H1 (cell line): ENCODE measurements around the gene UTP3. TPM values are rescaled to one million over a fixed set of nuclear protein-coding genes. Genes with fewer than 3 reads are reported as not detected.

Experiments
- CHD2 ChIP-seq: IDR thresholded peaks from 2 replicates; pipeline ENCODE4 v1.6.1; 2012; ENCODE audit warnings: low read length, improper control_type of control experiment
- JUND ChIP-seq: IDR thresholded peaks from 2 replicates; pipeline ENCODE4 v1.6.1; 2011; ENCODE audit warnings: mild to moderate bottlenecking, improper control_type of control experiment, low read length
- SIN3A ChIP-seq, 2 experiments: IDR thresholded peaks in 1 of 2; conservative IDR thresholded peaks in 1 of 2; 2 replicates each; pipeline ENCODE4 v1.6.1; 2011 to 2012; ENCODE audit warnings: low read length in 2 of 2, improper control_type of control experiment in 1 of 2, low read depth in 1 of 2, mild to moderate bottlenecking in 1 of 2
- polyA plus RNA-seq, 7 experiments: library from polyadenylated mRNA; depleted of rRNA in 3 of 7; stranded (reverse) in 5 of 7; unstranded in 2 of 7; fragments of >200 nt in 5 of 7; fragments of 200-250 nt in 2 of 7; gene quantifications; 1 replicate in 5 of 7; 2 replicates in 1 of 7; 4 replicates in 1 of 7; pipeline versions ENCODE4 v1.2.1 to v1.2.3, GENCODE V29; 2011 to 2013; ENCODE audit warnings: missing spikeins in 2 of 7, mixed read lengths in 2 of 7
- total RNA-seq: library from RNA; stranded (reverse); fragmentation: NEBNext Ultra II Directional; extraction: Animal tissue kit (Norgen Biotek cat#: 25700); gene quantifications from 2 replicates; pipeline ENCODE4 v1.2.1, GENCODE V29; 2021

The UTP3 gene
- total and polyA plus RNA-seq, 2 of the 8 experiments (the other 6 are each of a cell fraction or from before 2014, with no cell fraction given): 11.2 to 51.3 TPM

- no peak for TF ChIP-seq SIN3A (conservative IDR thresholded peaks at IDR 0.05 in 1 of 2, IDR thresholded peaks at IDR 0.05 in 1 of 2; ENCODE audit: low read depth in 1 of 2, low read length in 2 of 2)
- TF ChIP-seq JUND: no peak
- no peak for TF ChIP-seq CHD2
Measured at GRCh38 chr4:70703619-70704214, 15.4 kb downstream of the UTP3 start (continued).
